T-helper 2 cell (primary cell): ENCODE results near the gene XAF1.
"Not testable (repeated sequence)": the region's sequence is repeated elsewhere in the genome, so short reads cannot be mapped to it uniquely, and the experiment has no call there.

ENCODE experiments used
- DNase-seq, 5 experiments: peaks; one replicate each; pipeline versions ENCODE4 v3.0.0 to v3.0.0-alpha.2; 2012 to 2022
- total RNA-seq, 2 donors: gene quantifications; one replicate each; lab custom pipeline; 2026; lab: John Stamatoyannopoulos, UW

XAF1 gene
- total RNA-seq, result 54.9 to 91.6 reads per million in 2 donors

GRCh38 chr17:6755731-6756184 is at the start of gene XAF1:
TSS of gene XAF1 (plus strand) at chr17:6756046. CDS start at chr17:6756079, 33 bp downstream.
- peak in 3 of 5 experiments; percentile 3 to 74 (median 46) for DNase-seq

GRCh38 chr17:6706499-6706898 is 49.3 kb upstream of the XAF1 start:
- no peak for DNase-seq

- DNase-seq, result no peak
Measured at GRCh38 chr17:6706996-6707395, 48.9 kb upstream of the XAF1 start.

- no peak for DNase-seq
Measured at GRCh38 chr17:6708357-6708961, 47.4 kb upstream of the XAF1 start.

GRCh38 chr17:6710317-6710716 is 45.5 kb upstream of the XAF1 start:
- no peak for DNase-seq

- DNase-seq, result no peak
Measured at GRCh38 chr17:6711081-6711674, 44.7 kb upstream of the XAF1 start.

GRCh38 chr17:6711681-6712057 is 44.2 kb upstream of the XAF1 start:
- no peak for DNase-seq

GRCh38 chr17:6712058-6712853 is 43.6 kb upstream of the XAF1 start:
- no peak for DNase-seq

GRCh38 chr17:6712854-6713129 is 43.1 kb upstream of the XAF1 start:
- no peak for DNase-seq

GRCh38 chr17:6713130-6713917 is 42.5 kb upstream of the XAF1 start, which contains the start of gene SLC13A5:
TSS of gene SLC13A5 (minus strand) at chr17:6713369. CDS start at chr17:6713333, 36 bp downstream.
- peak in 1 of 5 experiments; percentile 11 for DNase-seq

GRCh38 chr17:6713918-6714271 is 42.0 kb upstream of the XAF1 start:
- no peak for DNase-seq

GRCh38 chr17:6714315-6714874 is 41.5 kb upstream of the XAF1 start:
- DNase-seq, result no peak

- no peak for DNase-seq
Measured at GRCh38 chr17:6716736-6717135, 39.1 kb upstream of the XAF1 start.

- DNase-seq, result no peak
Measured at GRCh38 chr17:6721744-6722143, 34.1 kb upstream of the XAF1 start.

- no peak for DNase-seq
Measured at GRCh38 chr17:6724009-6724408, 31.8 kb upstream of the XAF1 start.

GRCh38 chr17:6729531-6729930 is 26.3 kb upstream of the XAF1 start:
- no peak for DNase-seq

- DNase-seq, result not testable (repeated sequence)
Measured at GRCh38 chr17:6746665-6747064, 9.2 kb upstream of the XAF1 start.

- no peak for DNase-seq
Measured at GRCh38 chr17:6748617-6749016, 7.2 kb upstream of the XAF1 start.

GRCh38 chr17:6749519-6749918 is 6.3 kb upstream of the XAF1 start:
- DNase-seq, result no peak

GRCh38 chr17:6752068-6752909 is 3.6 kb upstream of the XAF1 start:
- no peak for DNase-seq

GRCh38 chr17:6753006-6753445 is 2.8 kb upstream of the XAF1 start:
- DNase-seq, result peak in 3 of 5 experiments; percentile 7 to 65 (median 30)

GRCh38 chr17:6753546-6753945 is 2.3 kb upstream of the XAF1 start:
- DNase-seq, result no peak
